HepG2 (cell line): Measurements from ENCODE around the gene PPP1R14D. TPM values are rescaled to one million over a fixed set of nuclear protein-coding genes. Genes with fewer than 3 reads are reported as not detected.

Experiments used
- CSRNP1 ChIP-seq: sonication (generic); formaldehyde crosslinking; IDR thresholded peaks from 2 replicates; pipeline ENCODE4 v1.8.1; 2023; ENCODE audit warnings: mild to moderate bottlenecking, missing genetic modification reagents
- CSRNP2 ChIP-seq: sonication (generic); formaldehyde crosslinking; conservative IDR thresholded peaks from 2 replicates; pipeline ENCODE4 v1.8.0; 2022; ENCODE audit warnings: low read depth, missing genetic modification reagents
- ELF3 ChIP-seq: IDR thresholded peaks from 2 replicates; pipeline ENCODE4 v1.6.1; 2016; ENCODE audit warnings: missing genetic modification reagents, missing compliant biosample characterization
- FOXM1 ChIP-seq: sonication (generic); formaldehyde crosslinking; IDR thresholded peaks from 2 replicates; pipeline ENCODE4 v1.5.0; 2020; ENCODE audit warnings: missing genetic modification reagents
- HDAC2 ChIP-seq: sonication (generic); formaldehyde crosslinking; IDR thresholded peaks from 2 replicates; pipeline ENCODE4 v1.4.0; 2020; ENCODE audit warnings: missing genetic modification reagents
- HNF1B ChIP-seq: sonication (generic); formaldehyde crosslinking; IDR thresholded peaks from 2 replicates; pipeline ENCODE4 v1.5.1; 2020; ENCODE audit warnings: mild to moderate bottlenecking, moderate library complexity, missing genetic modification reagents
- HNRNPL ChIP-seq: fragments of 200-400 bp; formaldehyde crosslinking; IDR thresholded peaks from 2 replicates; pipeline ENCODE4 v1.6.1; 2017; ENCODE audit warnings: mild to moderate bottlenecking, low read depth, low read length
- HOXA3 ChIP-seq: sonication (generic); formaldehyde crosslinking; IDR thresholded peaks from 2 replicates; pipeline ENCODE4 v1.5.0; 2020; ENCODE audit warnings: missing genetic modification reagents
- KDM3A ChIP-seq: IDR thresholded peaks from 2 replicates; pipeline ENCODE4 v1.6.1; 2018; ENCODE audit warnings: low read depth, missing compliant biosample characterization
- NBN ChIP-seq: fragments of 450-650 bp; conservative IDR thresholded peaks from 2 replicates; pipeline ENCODE4 v1.6.1; 2017
- NONO ChIP-seq, 2 experiments: fragments of 450-650 bp in 1 of 2; sonication (generic) in 1 of 2; formaldehyde crosslinking in 1 of 2; IDR thresholded peaks in 1 of 2; conservative IDR thresholded peaks in 1 of 2; 2 replicates each; pipeline versions ENCODE4 v1.6.1 to v1.8.0; 2017 to 2022; ENCODE audit warnings: mild to moderate bottlenecking in 1 of 2, missing genetic modification reagents in 1 of 2, moderate library complexity in 1 of 2
- POLR2A ChIP-seq, 2 experiments: IDR thresholded peaks; 2 replicates each; pipeline ENCODE4 v1.6.1; 2011; ENCODE audit warnings: low read depth in 2 of 2, low read length in 2 of 2, mild to moderate bottlenecking in 1 of 2, moderate library complexity in 1 of 2; ENCODE audit not compliant: insufficient read depth in 1 of 2
- RBAK ChIP-seq: sonication (generic); formaldehyde crosslinking; IDR thresholded peaks from 2 replicates; pipeline ENCODE4 v1.5.1; 2020; ENCODE audit warnings: mild to moderate bottlenecking, missing genetic modification reagents
- RXRA ChIP-seq: sonication (generic); formaldehyde crosslinking; IDR thresholded peaks from 2 replicates; pipeline ENCODE4 v1.5.1; 2020; ENCODE audit warnings: missing genetic modification reagents
- TBX3 ChIP-seq: fragments of 450-650 bp; IDR thresholded peaks from 2 replicates; pipeline ENCODE4 v1.6.1; 2017; ENCODE audit warnings: antibody characterized with exemption, mild to moderate bottlenecking, inconsistent platforms, borderline replicate concordance
- YEATS2 ChIP-seq: sonication (generic); formaldehyde crosslinking; IDR thresholded peaks from 2 replicates; pipeline ENCODE4 v1.4.0; 2020; ENCODE audit warnings: missing genetic modification reagents, borderline replicate concordance
- ZNF451 ChIP-seq: sonication (generic); formaldehyde crosslinking; IDR thresholded peaks from 2 replicates; pipeline ENCODE4 v1.5.0; 2020; ENCODE audit warnings: mild to moderate bottlenecking, missing genetic modification reagents
- ZNF549 ChIP-seq: sonication (generic); formaldehyde crosslinking; IDR thresholded peaks from 2 replicates; pipeline ENCODE4 v1.5.0; 2020; ENCODE audit warnings: missing genetic modification reagents
- ZNF629 ChIP-seq: sonication (generic); formaldehyde crosslinking; conservative IDR thresholded peaks from 2 replicates; pipeline ENCODE4 v1.5.0; 2020; ENCODE audit warnings: missing genetic modification reagents
- ZNF672 ChIP-seq: sonication (generic); formaldehyde crosslinking; IDR thresholded peaks from 2 replicates; pipeline ENCODE4 v1.8.1; 2022; ENCODE audit warnings: missing genetic modification reagents
- polyA plus RNA-seq, 8 experiments: library from polyadenylated mRNA; depleted of rRNA in 3 of 8; stranded (reverse) in 7 of 8; unstranded in 1 of 8; fragments of >200 nt; fragmentation: Illumina TruSeq in 4 of 8; extraction: Trizol in 4 of 8; gene quantifications; 2 replicates each; pipeline versions ENCODE4 v1.2.1 to v1.2.3, GENCODE V29; 2011 to 2016; ENCODE audit warnings: low read depth in 4 of 8, missing spikeins in 1 of 8, mixed read lengths in 1 of 8; ENCODE audit not compliant: insufficient read depth in 1 of 8
- total RNA-seq, 5 experiments: library from RNA; depleted of rRNA; stranded (reverse); fragments of >200 nt; fragmentation: Illumina TruSeq; extraction: Trizol; gene quantifications; 2 replicates each; pipeline ENCODE4 v1.2.3, GENCODE V29; 2016; ENCODE audit warnings: low read depth in 1 of 5
- TF ChIP-seq, protein P1 (sequence below): sonication (generic); formaldehyde crosslinking; conservative IDR thresholded peaks from 2 replicates; pipeline ENCODE4 v1.4.0; 2020; ENCODE audit warnings: missing genetic modification reagents

Gene PPP1R14D
- total and polyA plus RNA-seq, 2 of the 13 experiments (the other 11 are each of a cell fraction or from before 2014, with no cell fraction given) = 0.53 to 0.55 TPM

GRCh38 chr15:40857601-40858341 is 29.3 kb upstream of the PPP1R14D start (continued):
- TF ChIP-seq, protein P1, sequence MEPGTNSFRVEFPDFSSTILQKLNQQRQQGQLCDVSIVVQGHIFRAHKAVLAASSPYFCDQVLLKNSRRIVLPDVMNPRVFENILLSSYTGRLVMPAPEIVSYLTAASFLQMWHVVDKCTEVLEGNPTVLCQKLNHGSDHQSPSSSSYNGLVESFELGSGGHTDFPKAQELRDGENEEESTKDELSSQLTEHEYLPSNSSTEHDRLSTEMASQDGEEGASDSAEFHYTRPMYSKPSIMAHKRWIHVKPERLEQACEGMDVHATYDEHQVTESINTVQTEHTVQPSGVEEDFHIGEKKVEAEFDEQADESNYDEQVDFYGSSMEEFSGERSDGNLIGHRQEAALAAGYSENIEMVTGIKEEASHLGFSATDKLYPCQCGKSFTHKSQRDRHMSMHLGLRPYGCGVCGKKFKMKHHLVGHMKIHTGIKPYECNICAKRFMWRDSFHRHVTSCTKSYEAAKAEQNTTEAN (CRISPR knock-in tag) = no peak
- TF ChIP-seq NONO (IDR thresholded peaks at IDR 0.05) = no peak
- no peak for TF ChIP-seq NONO (CRISPR knock-in tag; conservative IDR thresholded peaks at IDR 0.05)
- no peak for TF ChIP-seq POLR2A (IDR thresholded peaks at IDR 0.05; ENCODE audit: insufficient read depth in 1 of 2, low read depth in 2 of 2, low read length in 2 of 2)
- no peak for TF ChIP-seq HNRNPL
- TF ChIP-seq NBN = no peak
- no peak for TF ChIP-seq RXRA
- TF ChIP-seq ZNF549 = no peak
- TF ChIP-seq CSRNP1 = no peak
- no peak for TF ChIP-seq ZNF672 (CRISPR knock-in tag)
- no peak for TF ChIP-seq FOXM1 (CRISPR knock-in tag)
- no peak for TF ChIP-seq ZNF629 (CRISPR knock-in tag)
- no peak for TF ChIP-seq YEATS2 (CRISPR knock-in tag)
- peak; percentile 36; the same call in 1 of the 2 replicates for TF ChIP-seq HOXA3 (CRISPR knock-in tag)
- TF ChIP-seq ELF3 (CRISPR knock-in tag) = peak; percentile 34; the same call in 1 of the 2 replicates
- no peak for TF ChIP-seq HNF1B (CRISPR knock-in tag)
- no peak for TF ChIP-seq RBAK
- TF ChIP-seq TBX3 = no peak
- no peak for TF ChIP-seq CSRNP2
- TF ChIP-seq ZNF451 = no peak
- no peak; the same call in 1 of the 2 replicates for TF ChIP-seq KDM3A (CRISPR knock-in tag)
- peak; percentile 23; the same call in 1 of the 2 replicates for TF ChIP-seq HDAC2
